Endothelial cell of umbilical vein (primary cell): ENCODE data around the gene PNPO. TPM values are rescaled to one million over a fixed set of nuclear protein-coding genes. Genes with fewer than 3 reads are reported as not detected.

Source experiments
- BruUV-seq: library from RNA; stranded (reverse); fragments of 400-500 nt; replicated peaks from 2 replicates; lab custom pipeline; 2021; lab: Mats Ljungman, UMichigan
- CTCF ChIA-PET: fragments of 300-600, 350-600 bp; sonication (Branson Sonifier 250); formaldehyde crosslinking; loops from one replicate; lab custom pipeline; 2021; ENCODE audit warnings: antibody characterized with exemption, inconsistent platforms; lab: Charles Lee
- POLR2A ChIA-PET: fragments of 300-600, 350-600 bp; sonication (Branson Sonifier 250); formaldehyde crosslinking; loops from one replicate; lab custom pipeline; 2021; ENCODE audit warnings: antibody characterized with exemption, inconsistent platforms; lab: Charles Lee
- DNase-seq: peaks from one replicate; pipeline ENCODE4 v3.0.0-alpha.2; 2011; ENCODE audit warnings: low read depth, low spot score
- FAIRE-seq: peaks from 2 replicates; lab custom pipeline; 2011; peaks lifted over from hg19 to GRCh38; lab: Jason Lieb, UNC
- H2AFZ ChIP-seq: 2 replicates; pipeline ENCODE4 v1.6.0; 2012; ENCODE audit warnings: low read depth, low read length, control low read depth, inconsistent platforms
- H3K27ac ChIP-seq: 2 replicates; pipeline ENCODE4 v1.5.1; 2011; ENCODE audit warnings: low read depth, mild to moderate bottlenecking, control low read depth, low read length, moderate library complexity; ENCODE audit not compliant: insufficient read depth
- H3K27me3 ChIP-seq, 2 experiments: 2 replicates each; pipeline versions ENCODE4 v1.6.0 to v1.6.1; 2011; ENCODE audit warnings: low read length in 2 of 2, mixed read lengths in 1 of 2; ENCODE audit not compliant: control insufficient read depth in 2 of 2, insufficient read depth in 2 of 2
- H3K36me3 ChIP-seq, 2 experiments: 2 replicates in 1 of 2; 3 replicates in 1 of 2; pipeline ENCODE4 v1.5.1; 2011; ENCODE audit warnings: low read length in 2 of 2, mild to moderate bottlenecking in 1 of 2, moderate library complexity in 1 of 2; ENCODE audit not compliant: control insufficient read depth in 2 of 2, insufficient read depth in 2 of 2; ENCODE audit errors: extremely low read depth in 1 of 2
- H3K4me1 ChIP-seq: 3 replicates; pipeline ENCODE4 v1.5.1; 2011; ENCODE audit warnings: mild to moderate bottlenecking, low read length; ENCODE audit not compliant: control insufficient read depth, insufficient read depth; ENCODE audit errors: extremely low read depth
- H3K4me2 ChIP-seq: 2 replicates; pipeline ENCODE4 v1.6.1; 2011; ENCODE audit warnings: low read length, control low read depth, mixed read lengths; ENCODE audit not compliant: insufficient read depth
- H3K4me3 ChIP-seq, 3 experiments: fragments of 200-600 bp in 1 of 3; sonication (generic), shearing (Covaris generic) in 1 of 3; replicated peaks in 1 of 3; 2 replicates each; pipeline ENCODE4 v1.5.1; 2011 to 2016; ENCODE audit warnings: control low read depth in 3 of 3, low read length in 3 of 3, mild to moderate bottlenecking in 2 of 3, inconsistent platforms in 1 of 3, low read depth in 1 of 3, moderate library complexity in 1 of 3; ENCODE audit not compliant: insufficient read depth in 1 of 3
- H3K79me2 ChIP-seq: 2 replicates; pipeline ENCODE4 v1.6.0; 2012; ENCODE audit warnings: low read length, inconsistent platforms; ENCODE audit not compliant: control insufficient read depth, insufficient read depth
- H3K9ac ChIP-seq: replicated peaks from 2 replicates; pipeline ENCODE3; 2011; ENCODE audit warnings: low read length, control low read depth; ENCODE audit not compliant: insufficient read depth; ENCODE audit errors: extremely low read depth
- H3K9me1 ChIP-seq: replicated peaks from 3 replicates; pipeline ENCODE4 v1.6.0; 2011; ENCODE audit warnings: mild to moderate bottlenecking, low read length; ENCODE audit not compliant: control insufficient read depth, insufficient read depth; ENCODE audit errors: extremely low read depth
- H3K9me3 ChIP-seq: replicated peaks from 2 replicates; pipeline ENCODE4 v1.5.1; 2012; ENCODE audit warnings: low read length, inconsistent platforms; ENCODE audit not compliant: control insufficient read depth, insufficient read depth
- H4K20me1 ChIP-seq: replicated peaks from 2 replicates; pipeline ENCODE3; 2011; ENCODE audit warnings: mild to moderate bottlenecking, low read length; ENCODE audit not compliant: control insufficient read depth, insufficient read depth; ENCODE audit errors: extremely low read depth
- CTCF ChIP-seq, 2 donors: IDR thresholded peaks; 1 replicate in 1 of 2; 2 replicates in 1 of 2; pipeline ENCODE4 v1.5.1; 2011; ENCODE audit warnings: low read length in 2 of 2, mild to moderate bottlenecking in 2 of 2, moderate library complexity in 2 of 2, control low read depth in 1 of 2, inconsistent platforms in 1 of 2, low read depth in 1 of 2; ENCODE audit not compliant: insufficient read depth in 1 of 2; ENCODE audit errors: extremely low read depth in 1 of 2
- EZH2 ChIP-seq: IDR thresholded peaks from 2 replicates; pipeline ENCODE4 v1.6.1; 2012; ENCODE audit warnings: borderline replicate concordance, low read depth, mild to moderate bottlenecking, moderate library complexity, low read length, inconsistent platforms; ENCODE audit not compliant: severe bottlenecking
- GATA2 ChIP-seq: IDR thresholded peaks from 2 replicates; pipeline ENCODE4 v1.7.0; 2011; ENCODE audit warnings: low read depth, mild to moderate bottlenecking, moderate library complexity, mixed read lengths, low read length; ENCODE audit not compliant: insufficient read length, insufficient read depth
- JUN ChIP-seq: IDR thresholded peaks from 2 replicates; pipeline ENCODE4 v1.6.1; 2011; ENCODE audit warnings: borderline replicate concordance, low read depth; ENCODE audit not compliant: insufficient read length, insufficient read depth
- MAX ChIP-seq: IDR thresholded peaks from 2 replicates; pipeline ENCODE4 v1.6.1; 2011; ENCODE audit not compliant: insufficient read depth, insufficient read length
- MYC ChIP-seq: IDR thresholded peaks from one replicate; pipeline ENCODE4 v1.6.1; 2011; ENCODE audit warnings: mild to moderate bottlenecking, low read depth, low read length
- POLR2A ChIP-seq: IDR thresholded peaks from 2 replicates; pipeline ENCODE4 v1.6.1; 2012; ENCODE audit warnings: low read depth, mild to moderate bottlenecking, control low read depth, low read length
- POLR2AphosphoS5 ChIP-seq: IDR thresholded peaks from 2 replicates; pipeline ENCODE4 v1.6.1; 2012; ENCODE audit warnings: low read depth, mild to moderate bottlenecking, control low read depth, low read length, moderate library complexity; ENCODE audit not compliant: insufficient read depth
- dilution Hi-C: fragments of 300-500 bp; cut with MboI; formaldehyde crosslinking; loops from one replicate; pipeline ENCODE4 v1.15.0; 2019; ENCODE audit warnings: low sequenced_read_pairs; ENCODE audit not compliant: extremely low pct_ligation_motif_present
- intact Hi-C: fragments of 100-400 bp; cut with micrococcal nuclease; formaldehyde crosslinking; loops from one replicate; pipeline ENCODE4 v1.10.0; 2022
- polyA plus RNA-seq, 4 experiments: library from polyadenylated mRNA; depleted of rRNA in 3 of 4; stranded (reverse) in 3 of 4; unstranded in 1 of 4; fragments of >200 nt; gene quantifications; 2 replicates each; pipeline versions ENCODE4 v1.2.1 to v1.2.3, GENCODE V29; 2011 to 2012; ENCODE audit warnings: missing spikeins in 1 of 4
- total RNA-seq: library from RNA; stranded (reverse); gene quantifications from 2 replicates; pipeline ENCODE4 v1.2.3, GENCODE V29; 2021

PNPO gene
- total and polyA plus RNA-seq, 2 donors (not counting 3 experiments of a cell fraction or from before 2014, with no cell fraction given), result 19.7 to 22.0 TPM

- Histone ChIP-seq H3K27me3 (no peaks in the 10 kb centered on the region), H2AFZ (no peak overlapping the region), H3K4me1 (peaks cover 6% of the 10 kb centered on the region), H3K36me3 (no peaks in the 10 kb centered on the region), H3K27ac (no peak overlapping the region), H3K9ac (no peak overlapping the region), H4K20me1 (no peaks in the 10 kb centered on the region), H3K4me3 (no peak overlapping the region), H3K9me3 (no peaks in the 10 kb centered on the region), H3K4me2 (no peak overlapping the region), H3K9me1 (no peaks in the 10 kb centered on the region), H3K79me2 (no peaks in the 10 kb centered on the region)
- intact Hi-C loops (no loop called here), dilution Hi-C loops (no loop called here)
- TF ChIP-seq MAX, result no peak
- TF ChIP-seq POLR2A, result no peak
- TF ChIP-seq MYC, result no peak
- no peak for TF ChIP-seq GATA2
- no peak for TF ChIP-seq JUN
- TF ChIP-seq EZH2, result no peak
- no peak for TF ChIP-seq POLR2AphosphoS5
- DNase-seq, result no peak
- no peak for FAIRE-seq
- POLR2A ChIA-PET, result interaction anchor here (0.6 kb wide), 1 partner anchor 98 kb away, joined by 3 read pairs; no protein-coding TSS in a partner anchor
- CTCF ChIA-PET, result interaction anchor here (0.6 to 4.5 kb wide), 5 partner anchors 13 to 647 kb away, joined by 3 to 19 read pairs (median 3); partner anchors contain the start of gene PNPO
- no TSS peak for BruUV-seq
Observed at GRCh38 chr17:47989159-47989558, 47.8 kb downstream of the PNPO start.

GRCh38 chr17:47989700-47990099, 48.3 kb downstream of the PNPO start:
- BruUV-seq, result no TSS peak
- POLR2A ChIA-PET, result no interaction called here
- H3K4me2 ChIP-seq, result no peak overlapping the region
- H3K27me3 ChIP-seq, result no peaks in the 10 kb centered on the region
- dilution Hi-C loops (no loop called here), intact Hi-C loops (no loop called here)
- peaks cover 6% of the 10 kb centered on the region for H3K4me1 ChIP-seq
- DNase-seq (no peak), FAIRE-seq (no peak)
- no peak overlapping the region for H3K9ac ChIP-seq
- TF ChIP-seq EZH2 (no peak), POLR2A (no peak), CTCF (IDR thresholded peaks at IDR 0.05; ENCODE audit: extremely low read depth in 1 of 2, insufficient read depth in 1 of 2, low read depth in 1 of 2, low read length in 2 of 2) (no peak)
- H3K27ac ChIP-seq, result no peak overlapping the region
- no peaks in the 10 kb centered on the region for H4K20me1 ChIP-seq
- H2AFZ ChIP-seq, result no peak overlapping the region
- H3K9me3 ChIP-seq, result no peaks in the 10 kb centered on the region
- H3K36me3 ChIP-seq, result no peaks in the 10 kb centered on the region
- CTCF ChIA-PET, result interaction anchor here (0.6 to 4.5 kb wide), 6 partner anchors 13 to 647 kb away, joined by 3 to 19 read pairs (median 4); partner anchors contain the start of gene PNPO
- H3K4me3 ChIP-seq, result no peak overlapping the region
- H3K9me1 ChIP-seq, result no peaks in the 10 kb centered on the region
- H3K79me2 ChIP-seq, result no peaks in the 10 kb centered on the region
